K562 (cell line): Measurements from ENCODE around the gene RGR. TPM values are rescaled to one million over a fixed set of nuclear protein-coding genes. Genes with fewer than 3 reads are reported as not detected.

Experiments used
- ARID1B ChIP-seq: fragments of 450-650 bp; IDR thresholded peaks from 2 replicates; pipeline ENCODE4 v1.6.1; 2016; ENCODE audit warnings: antibody characterized with exemption, mild to moderate bottlenecking, inconsistent platforms
- CBFA2T2 ChIP-seq: fragments of 450-650 bp; conservative IDR thresholded peaks from 2 replicates; pipeline ENCODE4 v1.6.1; 2017; ENCODE audit warnings: mild to moderate bottlenecking
- CTCFL ChIP-seq: IDR thresholded peaks from 2 replicates; pipeline ENCODE4 v1.6.1; 2011; ENCODE audit warnings: borderline replicate concordance, low read depth, mild to moderate bottlenecking, moderate library complexity, low read length; ENCODE audit not compliant: insufficient read depth, poor library complexity, severe bottlenecking
- GABPB1 ChIP-seq: sonication (generic); formaldehyde crosslinking; IDR thresholded peaks from 2 replicates; pipeline ENCODE4 v1.8.0; 2022; ENCODE audit warnings: mild to moderate bottlenecking, missing genetic modification reagents
- GTF2B ChIP-seq: IDR thresholded peaks from 2 replicates; pipeline ENCODE4 v1.6.1; 2011; ENCODE audit not compliant: insufficient read length; ENCODE audit errors: extremely low read depth
- KAT7 ChIP-seq: sonication (generic); formaldehyde crosslinking; IDR thresholded peaks from 2 replicates; pipeline ENCODE4 v1.8.0; 2022; ENCODE audit warnings: missing genetic modification reagents, mild to moderate bottlenecking, borderline replicate concordance
- MCM5 ChIP-seq: fragments of 450-650 bp; IDR thresholded peaks from 2 replicates; pipeline ENCODE4 v1.6.1; 2016; ENCODE audit warnings: low read depth
- MITF ChIP-seq: IDR thresholded peaks from 2 replicates; pipeline ENCODE4 v1.6.1; 2014; ENCODE audit warnings: antibody characterized with exemption
- MYNN ChIP-seq, 2 experiments: sonication (generic); formaldehyde crosslinking in 1 of 2; IDR thresholded peaks; 2 replicates each; pipeline versions ENCODE4 v1.5.0 to v1.6.1; 2016 to 2020; ENCODE audit warnings: antibody characterized with exemption in 1 of 2, missing genetic modification reagents in 1 of 2
- POLR2A ChIP-seq: fragments of 450-650 bp; conservative IDR thresholded peaks from 2 replicates; pipeline ENCODE4 v1.6.1; 2016
- SMARCA5 ChIP-seq: fragments of 450-650 bp; IDR thresholded peaks from 2 replicates; pipeline ENCODE4 v1.6.1; 2016
- SOX6 ChIP-seq: fragments of 450-650 bp; IDR thresholded peaks from 2 replicates; pipeline ENCODE4 v1.6.1; 2014; ENCODE audit warnings: mild to moderate bottlenecking
- TOE1 ChIP-seq, 2 experiments: fragments of 450-650 bp in 1 of 2; sonication (generic) in 1 of 2; formaldehyde crosslinking in 1 of 2; IDR thresholded peaks; 2 replicates each; pipeline versions ENCODE4 v1.7.1 to v1.8.0; 2016 to 2022; ENCODE audit warnings: borderline replicate concordance in 2 of 2, mild to moderate bottlenecking in 2 of 2, antibody characterized with exemption in 1 of 2, inconsistent platforms in 1 of 2, low read depth in 1 of 2, missing genetic modification reagents in 1 of 2, moderate library complexity in 1 of 2
- ZNF354B ChIP-seq: fragments of 250-450 bp; sonication (Bioruptor Pico); IDR thresholded peaks from 2 replicates; pipeline ENCODE4 v1.4.0; 2020
- ZNF609 ChIP-seq: sonication (generic); formaldehyde crosslinking; IDR thresholded peaks from 2 replicates; pipeline ENCODE4 v1.8.1; 2023; ENCODE audit warnings: missing genetic modification reagents, mild to moderate bottlenecking, borderline replicate concordance
- ZNF77 ChIP-seq: fragments of 250-450 bp; sonication (Bioruptor Pico); IDR thresholded peaks from 2 replicates; pipeline ENCODE4 v1.5.0; 2020
- ZNF778 ChIP-seq: fragments of 450-650 bp; formaldehyde crosslinking; IDR thresholded peaks from 2 replicates; pipeline ENCODE4 v1.4.0; 2020; ENCODE audit warnings: mild to moderate bottlenecking, moderate library complexity
- polyA plus RNA-seq, 8 experiments: library from polyadenylated mRNA; depleted of rRNA in 4 of 8; stranded (reverse) in 5 of 8; unstranded in 3 of 8; fragments of >200 nt; fragmentation: Nextera tagmentation in 2 of 8; fragmentation: Illumina TruSeq in 1 of 8; extraction: Ambion mirVana in 2 of 8; extraction: Trizol in 1 of 8; gene quantifications; 2 replicates each; pipeline versions ENCODE4 v1.2.1 to v1.2.3, GENCODE V29; 2011 to 2014; ENCODE audit warnings: inconsistent platforms in 1 of 8, missing spikeins in 1 of 8
- total RNA-seq, 7 experiments: library from RNA; depleted of rRNA in 6 of 7; stranded (reverse); fragments of >200 nt in 6 of 7; fragmentation: Illumina TruSeq in 2 of 7; extraction: Trizol in 2 of 7; gene quantifications; 2 replicates each; pipeline versions ENCODE4 v1.2.1 to v1.2.3, GENCODE V29; 2011 to 2021; ENCODE audit warnings: low replicate concordance in 1 of 7

Gene RGR
- total and polyA plus RNA-seq, 9 of the 15 experiments (the other 6 are each of a cell fraction or from before 2014, with no cell fraction given), result not detected

GRCh38 chr10:84200537-84201243, 44.2 kb upstream of the RGR start (continued):
- TF ChIP-seq CBFA2T2 (peak; percentile 43; the same call in 1 of the 2 replicates), MYNN (IDR thresholded peaks at IDR 0.05) (no peak), MYNN (CRISPR knock-in tag; IDR thresholded peaks at IDR 0.05) (no peak), GTF2B (no peak), ZNF354B (CRISPR knock-in tag) (no peak), SOX6 (peak; percentile 86), POLR2A (no peak), SMARCA5 (no peak), ZNF778 (no peak), KAT7 (CRISPR knock-in tag) (no peak), MCM5 (no peak), TOE1 (IDR thresholded peaks at IDR 0.05; ENCODE audit: borderline replicate concordance) (no peak), TOE1 (CRISPR knock-in tag; IDR thresholded peaks at IDR 0.05; ENCODE audit: borderline replicate concordance, low read depth) (no peak), MITF (peak; percentile 67), ZNF609 (CRISPR knock-in tag) (no peak), CTCFL (no peak), ARID1B (peak; percentile 64), ZNF77 (CRISPR knock-in tag) (no peak), GABPB1 (CRISPR knock-in tag) (no peak)
